22Rv1 (cell line): Measurements from ENCODE around the gene WDFY3.

ENCODE experiments used
- H3K27ac ChIP-seq: fragments of 450-650 bp; 2 replicates; pipeline ENCODE4 v1.5.1; 2017
- CTCF ChIP-seq: fragments of 450-650 bp; IDR thresholded peaks from 2 replicates; pipeline ENCODE4 v1.5.1; 2017; ENCODE audit warnings: mild to moderate bottlenecking
- ZFX ChIP-seq: fragments of 450-650 bp; IDR thresholded peaks from 2 replicates; pipeline ENCODE4 v1.6.1; 2017; ENCODE audit warnings: antibody characterized with exemption, borderline replicate concordance

The WDFY3 gene

GRCh38 chr4:84936123-84936522, 30.4 kb downstream of the WDFY3 start:
- TF ChIP-seq CTCF (no peak), ZFX (no peak)
- no peak overlapping the region for H3K27ac ChIP-seq

- no peak overlapping the region for H3K27ac ChIP-seq
- TF ChIP-seq CTCF (no peak), ZFX (no peak)
Observed at GRCh38 chr4:84932462-84932861, 34.0 kb downstream of the WDFY3 start.

GRCh38 chr4:84931961-84932360, 34.5 kb downstream of the WDFY3 start:
- H3K27ac ChIP-seq = no peak overlapping the region
- TF ChIP-seq ZFX (no peak), CTCF (no peak)

GRCh38 chr4:84931274-84931673, 35.2 kb downstream of the WDFY3 start:
- no peak overlapping the region for H3K27ac ChIP-seq
- TF ChIP-seq ZFX (no peak), CTCF (no peak)

- TF ChIP-seq ZFX = no peak
- TF ChIP-seq CTCF = no peak
- no peak overlapping the region for H3K27ac ChIP-seq
Observed at GRCh38 chr4:84928089-84928488, 38.4 kb downstream of the WDFY3 start.

- H3K27ac ChIP-seq = no peak overlapping the region
- no peak for TF ChIP-seq CTCF
- no peak for TF ChIP-seq ZFX
Observed at GRCh38 chr4:84927428-84927827, 39.1 kb downstream of the WDFY3 start.

GRCh38 chr4:84925558-84925957, 40.9 kb downstream of the WDFY3 start:
- TF ChIP-seq CTCF = no peak
- no peak for TF ChIP-seq ZFX
- H3K27ac ChIP-seq = no peak overlapping the region
